CD4-positive, alpha-beta T cell treated with Interleukin-17A for 4 hours (primary cell): ENCODE data around the gene UNC119.
"Not testable (repeated sequence)": the region's sequence is repeated elsewhere in the genome, so short reads cannot be mapped to it uniquely, and the experiment has no call there.

ENCODE experiments used
- DNase-seq: peaks from one replicate; pipeline ENCODE4 v3.0.0-alpha.2; 2020; ENCODE audit warnings: mixed read lengths

Gene UNC119

DNA sequence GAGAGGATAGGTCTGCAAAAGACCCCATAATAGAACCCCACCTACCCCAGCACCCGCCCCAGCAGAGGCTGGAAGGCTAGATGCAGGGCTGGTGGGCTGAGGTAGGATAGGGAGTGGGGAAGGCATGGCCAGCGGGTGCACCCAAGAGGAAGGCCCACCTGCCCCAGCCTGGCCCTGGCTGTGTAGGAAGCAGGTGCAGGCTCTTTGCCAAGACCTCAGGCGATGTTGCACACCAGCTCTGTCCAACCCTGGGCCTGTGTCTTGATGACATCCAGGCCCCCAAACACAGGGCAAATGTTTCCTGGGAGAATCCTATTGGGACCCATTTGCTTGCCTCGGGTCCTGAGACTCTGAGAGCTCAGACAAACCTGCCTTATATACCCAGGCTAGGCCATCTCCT is 12.2 kb downstream of the UNC119 start:
- DNase-seq: no peak

DNA sequence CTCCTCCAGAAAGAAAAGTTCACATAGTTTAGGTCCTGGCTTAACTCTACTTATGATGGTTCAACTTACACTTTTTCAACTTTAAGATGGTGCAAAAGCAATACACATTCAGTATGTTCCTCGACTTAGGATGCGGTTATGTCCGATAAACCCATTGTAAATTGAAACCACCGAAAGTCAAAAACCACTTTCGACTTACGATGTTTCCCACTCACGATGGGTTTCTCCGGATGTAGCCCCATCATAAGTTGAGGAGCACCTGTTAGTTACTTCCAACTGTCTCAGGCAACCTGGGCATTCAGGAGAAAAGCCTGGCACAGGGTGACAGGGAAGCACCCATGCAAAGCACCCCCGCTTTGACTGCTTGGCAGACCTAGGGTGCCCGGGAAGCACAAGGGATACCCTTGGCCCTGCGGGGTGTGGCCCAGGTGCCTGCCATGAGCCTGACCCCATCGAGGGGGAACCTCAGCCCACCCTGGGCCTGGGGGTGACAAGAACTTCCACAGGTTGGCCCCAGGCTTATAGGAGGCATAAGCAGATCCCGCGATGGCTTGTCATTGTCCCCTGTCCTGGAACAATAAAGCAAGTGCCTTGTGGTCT is 14.0 kb downstream of the UNC119 start:
- no peak for DNase-seq

- no peak for DNase-seq
These were observed 15.2 kb downstream of the UNC119 start for GRCh38 chr17:28537219-28537610.

DNA sequence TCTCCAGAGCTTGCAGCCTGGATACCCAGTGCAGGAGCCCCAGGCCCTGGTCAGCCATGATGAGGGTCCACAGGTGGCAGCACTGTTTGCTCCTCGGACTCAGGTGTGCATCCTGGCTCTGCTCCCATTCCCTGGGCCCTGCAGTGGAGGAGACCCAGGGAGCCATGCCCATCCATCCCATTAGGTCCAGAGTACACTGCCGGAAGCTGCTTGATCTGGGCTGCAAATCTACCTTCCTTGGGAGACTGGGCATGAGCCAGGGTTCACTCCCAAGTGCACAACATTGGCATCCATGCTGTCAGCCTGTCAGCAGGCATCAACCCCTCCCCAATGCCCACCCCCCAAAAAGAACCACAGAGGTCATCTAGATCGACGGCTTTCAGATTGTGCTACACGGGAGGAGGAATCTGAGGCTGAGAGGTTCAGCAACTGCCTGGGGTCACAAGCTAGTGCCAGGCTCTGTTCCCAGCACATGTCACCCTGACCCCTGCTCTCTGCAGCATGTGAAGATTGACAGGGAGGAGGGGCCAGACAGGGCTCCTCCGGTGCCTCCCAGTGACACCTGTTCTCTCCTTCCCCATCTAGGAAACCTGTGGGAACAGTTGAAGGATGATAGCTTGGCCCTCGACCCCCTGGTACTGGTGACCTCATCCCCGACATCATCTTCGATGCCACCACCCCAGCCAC is 15.7 kb downstream of the UNC119 start:
- no peak for DNase-seq

DNA sequence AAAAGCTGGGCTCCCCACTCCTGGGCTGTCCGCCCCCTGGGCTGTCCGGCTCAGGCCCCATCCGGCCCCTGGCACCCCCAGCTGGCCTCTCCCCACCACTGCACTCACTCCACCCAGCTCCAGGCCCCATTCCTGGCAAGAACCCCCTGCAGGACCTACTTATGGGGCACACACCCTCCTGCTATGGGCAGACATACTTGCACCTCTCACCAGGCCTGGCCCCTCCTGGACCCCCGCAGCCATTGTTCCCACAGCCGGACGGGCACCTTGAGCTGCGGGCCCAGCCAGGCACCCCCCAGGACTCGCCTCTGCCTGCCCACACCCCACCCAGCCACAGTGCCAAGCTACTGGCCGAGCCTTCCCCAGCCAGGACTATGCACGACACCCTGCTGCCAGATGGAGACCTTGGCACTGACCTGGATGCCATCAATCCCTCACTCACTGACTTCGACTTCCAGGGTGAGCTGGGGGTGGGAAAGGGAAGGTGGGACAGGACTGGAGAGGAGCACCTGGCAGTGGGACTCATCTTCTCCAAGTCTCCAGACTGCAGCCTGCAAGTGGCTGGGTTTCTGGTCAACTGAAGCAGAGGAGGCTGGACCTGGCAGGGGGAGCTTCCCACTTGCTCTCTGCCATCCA is 17.6 kb downstream of the UNC119 start:
- DNase-seq: no peak

- no peak for DNase-seq
These were observed 19.2 kb downstream of the UNC119 start for GRCh38 chr17:28533091-28533807.

DNA sequence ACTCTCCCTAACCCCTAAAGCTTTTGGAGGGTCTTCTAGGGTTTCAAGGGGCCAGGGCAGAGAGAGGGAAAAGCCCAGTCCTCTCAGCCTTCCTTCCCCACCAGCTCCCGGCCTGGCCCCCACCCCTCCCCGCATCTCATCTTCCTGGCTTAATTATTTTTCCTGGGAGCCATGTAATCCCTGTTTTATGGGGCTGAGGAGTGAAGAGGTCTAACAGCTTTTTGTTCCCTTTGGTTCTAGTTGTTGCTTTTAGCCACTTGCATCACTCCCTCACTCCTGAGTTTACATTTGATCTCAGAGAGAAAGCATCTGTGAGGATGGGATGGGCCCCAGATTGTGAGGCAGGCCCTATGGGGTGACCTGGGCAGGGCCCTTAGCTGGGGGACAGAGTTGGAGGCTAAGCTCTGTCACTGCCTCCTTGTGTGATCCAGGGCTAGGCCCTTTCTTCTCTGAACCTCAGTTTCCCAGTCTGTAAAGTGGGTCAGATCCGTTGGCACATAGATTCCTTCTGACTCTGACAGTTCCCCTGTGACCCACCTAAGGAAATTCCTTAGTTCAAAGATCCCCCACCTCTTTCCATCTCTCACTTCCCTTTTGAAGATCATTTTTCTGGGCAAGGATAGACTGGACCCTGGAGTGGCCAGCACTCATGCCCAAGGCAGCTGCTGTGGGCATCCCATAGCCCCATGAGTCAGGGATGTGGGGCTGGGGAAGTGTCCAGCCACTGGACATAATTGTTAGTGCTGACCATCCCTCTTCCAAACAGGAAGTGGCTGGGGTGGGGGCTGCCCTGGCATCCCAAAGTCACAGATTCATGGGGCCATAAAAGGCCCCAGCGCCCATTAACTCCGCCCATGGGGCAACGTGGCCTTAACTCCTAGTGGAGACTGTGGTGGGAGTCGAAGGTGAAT is 20.1 kb downstream of the UNC119 start:
- DNase-seq: no peak

- DNase-seq: no peak
These were observed 21.5 kb downstream of the UNC119 start for GRCh38 chr17:28530926-28531325.

DNA sequence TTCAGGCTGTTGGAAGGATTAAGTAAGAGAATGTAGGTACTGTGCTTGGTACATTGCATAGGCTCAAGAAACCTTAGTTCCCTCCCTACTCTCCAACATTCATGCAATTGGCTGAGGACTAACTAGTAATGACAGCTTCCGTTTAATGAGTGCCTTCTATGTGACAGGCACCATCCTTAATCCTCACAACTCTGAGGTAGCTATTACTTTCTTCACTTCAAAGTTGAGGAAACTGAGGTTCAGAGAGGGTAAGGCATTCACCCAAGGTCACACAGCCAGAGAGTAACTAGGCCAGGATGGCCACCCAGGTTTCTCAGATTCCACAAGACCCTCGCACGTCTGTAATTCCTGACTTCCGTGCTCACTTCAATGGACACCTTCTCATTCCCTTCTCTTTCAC is 22.2 kb downstream of the UNC119 start:
- no peak for DNase-seq

DNA sequence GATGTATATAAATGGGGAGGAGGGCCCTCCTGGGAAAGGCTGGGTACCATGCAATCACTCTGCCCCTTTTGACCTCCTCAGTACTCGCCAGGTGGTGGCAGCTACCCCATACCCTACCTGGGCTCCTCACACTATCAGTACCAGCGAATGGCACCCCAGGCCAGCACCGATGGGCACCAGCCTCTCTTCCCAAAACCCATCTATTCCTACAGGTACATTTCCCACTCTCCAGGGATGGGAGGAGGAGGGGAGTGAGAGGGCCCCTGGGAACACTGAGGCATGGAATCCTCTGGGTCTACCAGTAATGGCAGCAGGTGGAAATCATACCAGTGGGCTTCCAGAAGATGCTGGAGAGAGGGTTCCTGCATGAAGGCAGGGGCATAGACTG is 23.4 kb downstream of the UNC119 start:
- DNase-seq: no peak

- DNase-seq: no peak
These were observed 24.0 kb downstream of the UNC119 start for GRCh38 chr17:28528327-28529012.

- DNase-seq: no peak
These were observed 24.6 kb downstream of the UNC119 start for GRCh38 chr17:28527859-28528258.

DNA sequence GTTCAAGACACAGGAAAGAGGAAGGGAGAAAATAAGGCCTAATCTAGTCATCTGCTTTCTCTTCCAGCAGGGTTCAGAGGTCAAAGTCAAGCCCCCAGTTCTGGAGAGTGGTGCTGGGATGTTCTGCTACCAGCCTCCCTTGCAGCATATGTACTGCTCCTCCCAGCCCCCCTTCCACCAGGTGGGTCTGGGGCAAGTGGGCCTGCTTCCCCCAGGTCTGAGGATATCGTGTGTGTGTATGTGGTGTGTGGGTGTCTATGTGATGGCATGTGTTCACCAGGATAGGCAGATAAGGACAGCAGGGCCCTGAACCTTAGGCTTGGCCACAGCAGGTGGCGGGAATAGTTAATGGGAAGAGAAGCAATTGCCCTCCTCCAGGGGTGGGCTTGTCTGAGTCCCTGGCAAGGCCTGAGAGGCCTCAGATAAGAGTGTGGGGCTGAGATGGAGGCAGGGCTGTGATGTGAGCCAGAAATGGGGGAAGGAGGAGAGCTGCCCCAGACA is 25.2 kb downstream of the UNC119 start:
- DNase-seq: no peak

DNA sequence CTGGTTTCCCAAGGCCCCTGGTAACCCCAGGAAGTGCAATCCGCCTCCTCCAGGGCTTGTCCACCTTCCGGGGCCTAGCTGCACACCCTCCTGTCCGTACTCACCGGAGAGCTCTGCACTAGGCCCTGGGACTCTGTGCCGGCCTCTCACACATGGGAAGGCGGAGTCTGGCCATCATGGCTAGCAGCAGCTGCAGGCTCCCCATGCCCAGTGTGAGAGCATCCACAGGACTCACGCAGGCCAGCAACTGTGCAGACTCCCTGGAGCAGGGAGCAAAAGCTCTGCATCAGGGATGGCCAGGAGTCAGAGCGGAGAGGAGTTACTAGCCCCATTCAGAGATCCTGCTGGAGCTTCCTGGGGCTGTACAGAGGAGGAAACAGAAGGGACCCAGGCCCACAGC is 26.0 kb downstream of the UNC119 start:
- DNase-seq: no peak

DNA sequence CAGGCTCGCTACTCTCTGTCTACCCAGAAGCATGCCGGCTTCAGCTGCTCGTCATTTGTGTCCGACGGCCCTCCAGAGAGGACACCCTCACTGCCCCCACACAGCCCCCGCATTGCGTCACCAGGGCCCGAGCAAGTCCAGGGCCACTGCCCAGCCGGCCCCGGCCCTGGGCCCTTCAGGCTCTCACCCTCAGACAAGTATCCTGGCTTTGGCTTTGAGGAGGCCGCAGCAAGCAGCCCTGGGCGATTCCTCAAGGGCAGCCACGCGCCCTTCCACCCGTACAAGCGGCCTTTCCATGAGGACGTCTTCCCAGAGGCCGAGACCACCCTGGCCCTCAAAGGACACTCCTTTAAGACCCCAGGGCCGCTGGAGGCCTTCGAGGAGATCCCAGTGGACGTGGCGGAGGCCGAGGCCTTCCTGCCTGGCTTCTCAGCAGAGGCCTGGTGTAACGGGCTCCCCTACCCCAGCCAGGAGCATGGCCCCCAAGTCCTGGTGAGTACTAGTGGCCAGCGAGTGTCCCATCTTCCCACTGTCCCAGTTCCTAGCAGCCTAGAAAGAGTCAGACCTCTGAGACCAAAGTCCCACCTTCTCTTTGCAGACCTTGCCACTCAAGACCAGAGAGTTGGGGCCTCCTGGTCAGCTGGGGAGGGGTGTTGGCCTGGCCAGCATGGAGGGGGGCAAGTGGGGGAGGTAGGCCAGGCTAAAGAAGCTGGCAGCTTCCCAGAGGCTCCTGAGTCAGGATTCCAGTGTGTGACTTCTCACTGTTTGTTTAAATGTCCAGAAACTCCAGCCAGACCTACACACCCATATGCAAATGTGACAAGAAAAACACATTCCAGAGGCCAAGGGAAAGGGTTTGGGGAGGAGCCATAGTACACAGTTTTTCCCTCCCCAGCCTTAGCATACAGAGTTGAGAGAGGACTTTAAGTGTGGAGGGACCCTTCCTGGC is 27.7 kb downstream of the UNC119 start:
- no peak for DNase-seq

- DNase-seq: no peak
These were observed 28.5 kb downstream of the UNC119 start for GRCh38 chr17:28523876-28524275.

DNA sequence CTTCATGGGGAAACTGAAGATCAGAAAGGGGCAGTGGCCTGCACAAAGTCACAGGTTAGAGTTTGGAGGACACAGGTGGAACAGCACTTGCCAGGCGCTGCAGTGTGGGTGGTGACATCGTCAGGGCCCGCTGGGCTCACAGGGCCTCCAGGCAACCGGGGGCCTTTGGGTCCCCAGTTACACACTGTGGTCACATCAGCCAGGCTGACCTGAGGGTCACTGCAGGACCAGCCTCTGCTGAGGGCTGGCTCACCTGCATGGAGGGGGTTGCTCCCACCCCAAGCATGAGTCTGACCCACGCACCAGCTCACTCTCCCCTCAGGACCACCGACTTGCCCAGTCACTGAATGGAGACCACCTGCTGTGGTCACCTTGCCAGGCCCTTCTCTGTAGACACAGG is 29.2 kb downstream of the UNC119 start:
- no peak for DNase-seq

GRCh38 chr17:28522281-28522680 is 30.1 kb downstream of the UNC119 start:
- not testable (repeated sequence) for DNase-seq

DNA sequence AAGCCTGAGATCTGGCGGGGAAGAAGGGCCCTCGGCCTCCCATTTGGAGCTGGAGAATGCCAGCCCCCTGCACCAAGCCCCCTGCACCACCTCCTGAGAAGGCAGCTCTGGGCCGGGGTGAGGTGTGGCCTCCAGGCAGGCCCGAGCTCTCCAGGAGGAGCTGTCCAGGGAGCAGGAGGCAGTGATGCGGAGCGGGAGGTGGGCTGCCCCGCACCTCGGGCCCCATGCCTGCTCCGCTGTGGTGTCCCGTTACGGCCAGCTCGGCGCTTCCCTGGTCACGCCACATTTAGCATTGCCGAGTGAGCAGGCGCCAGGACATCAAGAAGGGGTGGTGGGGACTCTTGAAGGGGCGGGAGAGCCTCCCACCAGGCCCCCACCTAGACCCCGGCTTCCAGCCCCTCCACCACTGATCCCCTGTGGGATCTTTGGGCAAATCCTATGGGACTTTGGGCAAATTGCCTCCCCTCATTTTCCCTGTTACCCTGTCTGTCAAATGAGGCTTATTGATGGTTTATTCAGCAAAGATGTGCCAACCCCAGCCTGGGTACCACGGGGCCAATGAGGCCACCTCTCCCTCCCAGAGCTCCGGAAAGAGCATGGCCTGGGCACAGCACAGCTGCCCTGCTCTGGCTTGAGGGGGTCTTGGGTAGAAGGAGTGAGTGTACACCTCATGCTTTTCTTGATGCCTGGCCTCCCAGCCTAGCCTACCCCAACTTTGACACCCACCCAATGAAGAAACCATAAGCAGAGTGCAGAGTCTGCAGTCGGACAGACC is 30.9 kb downstream of the UNC119 start:
- DNase-seq: no peak

- DNase-seq: no peak
These were observed 31.7 kb downstream of the UNC119 start for GRCh38 chr17:28520687-28521086.
